ENCODE data around the gene KANSL1.
A peak's percentile ranks its signal among the peaks of the same experiment; 100 is the strongest.
"Not testable (repeated sequence)": the region's sequence is repeated elsewhere in the genome, so short reads cannot be mapped to it uniquely, and the experiment has no call there.

Gene KANSL1

GRCh38 chr17:46010597-46011186 lies 182.5 kb downstream of the KANSL1 start:
- DNase-seq, result no peak

- DNase-seq, result no peak
Observed at GRCh38 chr17:46009681-46010596, 183.3 kb downstream of the KANSL1 start.

DNA sequence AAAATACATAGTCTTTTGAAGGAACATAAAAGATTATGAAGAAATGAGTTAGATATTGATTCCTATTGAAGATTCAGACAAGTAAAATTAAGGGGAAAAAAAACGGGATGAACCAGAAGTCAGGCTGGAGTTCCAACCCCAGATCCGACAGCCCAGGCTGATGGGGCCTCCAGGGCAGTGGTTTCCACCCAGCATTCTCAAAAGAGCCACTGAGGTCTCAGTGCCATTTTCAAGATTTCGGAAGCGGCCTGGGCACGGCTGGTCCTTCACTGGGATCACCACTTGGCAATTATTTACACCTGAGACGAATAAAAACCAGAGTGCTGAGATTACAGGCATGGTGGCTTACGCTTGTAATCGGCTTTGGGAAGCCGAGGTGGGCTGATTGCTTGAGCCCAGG lies 184.6 kb downstream of the KANSL1 start:
- DNase-seq, result no peak

DNA sequence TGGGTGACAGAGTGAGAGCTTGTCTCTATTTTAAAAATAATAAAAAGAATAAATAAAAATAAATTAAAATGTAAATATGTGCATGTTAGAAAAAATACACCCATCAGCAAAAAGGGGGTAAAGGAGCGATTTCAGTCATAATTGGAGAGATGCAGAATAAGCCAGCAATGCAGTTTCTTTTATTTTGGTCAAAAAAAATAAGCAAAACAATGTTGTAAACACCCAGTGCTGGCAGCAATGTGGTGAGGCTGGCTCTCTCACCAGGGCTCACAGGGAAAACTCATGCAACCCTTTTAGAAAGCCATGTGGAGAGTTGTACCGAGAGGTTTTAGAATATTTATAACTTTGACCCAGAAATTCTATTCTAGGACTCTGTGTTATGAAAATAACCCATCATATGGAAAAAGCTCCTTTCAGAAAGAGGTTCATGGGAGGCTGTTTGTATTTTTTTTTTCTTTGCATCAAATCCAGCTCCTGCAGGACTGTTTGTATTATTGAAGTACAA lies 185.7 kb downstream of the KANSL1 start:
- DNase-seq, result no peak

DNA sequence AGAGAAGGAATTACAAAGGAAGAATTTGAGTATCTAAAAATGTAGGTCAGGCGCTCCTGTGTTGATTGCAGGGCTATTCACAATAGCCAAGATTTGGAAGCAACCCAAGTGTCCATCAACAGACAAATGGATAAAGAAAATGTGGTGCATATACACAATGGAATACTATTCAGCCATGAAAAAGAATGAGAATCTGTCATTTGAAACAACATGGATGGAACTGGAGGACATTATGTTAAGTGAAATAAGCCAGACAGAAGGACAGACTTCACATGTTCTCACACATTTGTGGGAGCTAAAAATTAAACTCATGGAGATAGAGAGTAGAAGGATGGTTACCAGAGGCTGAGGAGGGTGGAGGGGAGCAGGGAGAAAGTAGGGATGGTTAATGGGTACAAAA lies 187.1 kb downstream of the KANSL1 start:
- not testable (repeated sequence) for DNase-seq

- peak; percentile 66 for DNase-seq
Observed at GRCh38 chr17:46003907-46004748, 189.1 kb downstream of the KANSL1 start.

DNA sequence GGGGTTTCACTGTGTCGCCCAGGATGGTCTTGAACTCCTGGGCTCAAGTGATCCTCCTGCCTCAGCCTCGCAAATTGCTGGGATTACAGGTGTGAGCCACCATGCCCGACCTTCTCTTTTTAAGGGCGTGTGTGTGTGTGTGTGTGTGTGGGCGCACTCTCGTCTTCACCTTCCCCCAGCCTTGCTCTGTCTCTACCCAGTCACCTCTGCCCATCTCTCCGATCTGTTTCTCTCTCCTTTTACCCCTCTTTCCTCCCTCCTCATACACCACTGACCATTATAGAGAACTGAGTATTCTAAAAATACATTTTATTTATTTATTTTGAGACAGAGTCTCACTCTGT lies 190.3 kb downstream of the KANSL1 start:
- DNase-seq, result no peak

DNA sequence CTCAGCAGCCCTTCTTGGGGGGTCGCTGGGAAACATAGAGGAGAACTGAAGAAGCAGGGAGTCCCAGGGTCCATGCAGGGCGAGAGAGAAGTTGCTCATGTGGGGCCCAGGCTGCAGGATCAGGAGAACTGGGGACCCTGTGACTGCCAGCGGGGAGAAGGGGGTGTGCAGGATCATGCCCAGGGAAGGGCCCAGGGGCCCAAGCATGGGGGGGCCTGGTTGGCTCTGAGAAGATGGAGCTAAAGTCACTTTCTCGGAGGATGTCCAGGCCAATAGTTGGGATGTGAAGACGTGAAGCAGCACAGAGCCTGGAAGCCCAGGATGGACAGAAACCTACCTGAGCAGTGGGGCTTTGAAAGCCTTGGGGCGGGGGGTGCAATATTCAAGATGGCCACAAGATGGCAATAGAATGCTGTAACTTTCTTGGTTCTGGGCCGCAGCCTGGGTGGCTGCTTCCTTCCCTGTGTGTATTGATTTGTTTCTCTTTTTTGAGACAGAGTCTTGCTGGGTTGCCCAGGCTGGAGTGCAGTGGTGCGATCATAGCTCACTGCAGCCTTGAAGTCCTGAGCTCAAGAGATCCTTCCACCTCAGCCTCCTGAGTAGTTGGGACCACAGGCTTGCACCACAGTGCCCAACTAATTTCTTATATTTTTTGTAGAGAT lies 190.8 kb downstream of the KANSL1 start:
- peak; percentile 35 for DNase-seq

GRCh38 chr17:46001390-46002310 lies 191.6 kb downstream of the KANSL1 start:
- no peak for DNase-seq

DNA sequence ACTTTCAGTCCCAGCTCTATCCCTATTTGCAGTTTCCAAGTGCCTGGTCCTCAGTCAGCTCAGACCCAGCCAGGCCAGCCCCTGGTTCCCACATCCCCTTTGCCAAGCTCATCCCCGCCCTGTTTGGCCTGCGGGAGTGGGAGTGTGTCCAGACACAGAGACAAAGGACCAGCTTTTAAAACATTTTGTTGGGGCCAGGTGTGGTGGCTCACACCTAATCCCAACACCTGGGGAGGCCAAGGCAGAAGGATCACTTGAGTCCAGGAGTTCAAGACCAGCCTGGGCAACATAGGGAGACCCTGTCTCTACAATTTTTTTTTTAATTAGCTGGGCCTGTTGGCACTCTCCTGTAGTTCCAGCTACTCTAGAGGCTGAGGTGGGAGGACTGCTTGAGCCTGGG lies 192.5 kb downstream of the KANSL1 start:
- no peak for DNase-seq

GRCh38 chr17:46000292-46000691 lies 192.9 kb downstream of the KANSL1 start:
- DNase-seq, result no peak

- DNase-seq, result no peak
Observed at GRCh38 chr17:45999900-46000290, 193.3 kb downstream of the KANSL1 start.

DNA sequence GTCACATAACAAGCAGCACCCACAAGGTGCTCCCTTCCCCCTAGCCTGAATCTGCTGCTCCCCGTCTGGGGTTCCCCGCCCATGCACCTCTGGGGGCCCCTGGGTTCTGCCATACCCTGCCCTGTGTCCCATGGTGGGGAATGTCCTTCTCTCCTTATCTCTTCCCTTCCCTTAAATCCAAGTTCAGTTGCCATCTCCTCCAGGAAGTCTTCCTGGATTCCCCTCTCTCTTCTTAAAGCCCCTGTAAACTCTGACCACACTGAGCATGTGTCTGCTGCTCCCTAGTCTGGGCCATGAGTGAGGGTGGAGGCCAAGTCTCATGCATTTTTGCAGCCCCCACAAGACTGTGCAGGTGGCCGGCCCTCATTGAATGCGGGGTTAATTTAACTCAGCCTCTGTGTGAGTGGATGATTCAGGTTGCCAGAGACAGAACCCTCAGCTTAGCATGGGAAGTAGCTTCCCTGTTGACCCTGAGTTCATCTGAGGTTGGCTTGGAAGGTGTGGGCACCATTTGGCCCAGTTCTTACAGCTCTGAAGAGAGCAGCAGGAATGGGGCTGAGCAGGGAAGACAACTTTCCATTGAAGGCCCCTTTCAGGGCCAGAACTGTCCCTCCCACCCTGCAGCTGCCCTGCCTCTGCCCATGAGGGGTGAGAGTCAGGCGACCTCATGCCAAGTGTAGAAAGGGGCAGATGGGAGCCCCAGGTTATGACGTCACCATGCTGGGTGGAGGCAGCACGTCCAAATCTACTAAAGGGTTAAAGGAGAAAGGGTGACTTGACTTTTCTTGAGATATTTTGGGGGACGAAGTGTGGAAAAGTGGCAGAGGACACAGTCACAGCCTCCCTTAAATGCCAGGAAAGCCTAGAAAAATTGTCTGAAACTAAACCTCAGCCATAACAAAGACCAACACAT lies 194.0 kb downstream of the KANSL1 start, which contains the start of gene STH:
STH (plus strand) TSS at position 264 of the 913 bp plus-strand sequence; CDS start at position 294, 30 bp downstream.
- DNase-seq, result no peak

DNA sequence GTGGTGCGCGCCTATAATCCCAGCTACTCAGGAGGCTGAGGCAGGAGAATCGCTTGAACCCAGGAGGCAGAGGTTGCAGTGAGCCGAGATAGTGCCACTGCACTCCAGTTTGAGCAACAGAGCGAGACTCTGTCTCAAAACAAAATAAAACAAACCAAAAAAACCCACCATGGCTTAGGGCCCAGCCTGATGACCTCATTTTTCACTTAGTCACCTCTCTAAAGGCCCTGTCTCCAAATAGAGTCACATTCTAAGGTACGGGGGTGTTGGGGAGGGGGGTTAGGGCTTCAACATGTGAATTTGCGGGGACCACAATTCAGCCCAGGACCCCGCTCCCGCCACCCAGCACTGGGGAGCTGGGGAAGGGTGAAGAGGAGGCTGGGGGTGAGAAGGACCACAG lies 195.6 kb downstream of the KANSL1 start:
- no peak for DNase-seq

- no peak for DNase-seq
Observed at GRCh38 chr17:45997166-45997565, 196.1 kb downstream of the KANSL1 start.

- DNase-seq, result no peak
Observed at GRCh38 chr17:45996282-45996937, 196.8 kb downstream of the KANSL1 start.

GRCh38 chr17:45995627-45996270 lies 197.5 kb downstream of the KANSL1 start:
- DNase-seq, result no peak

- DNase-seq, result no peak
Observed at GRCh38 chr17:45994987-45995386, 198.2 kb downstream of the KANSL1 start.

DNA sequence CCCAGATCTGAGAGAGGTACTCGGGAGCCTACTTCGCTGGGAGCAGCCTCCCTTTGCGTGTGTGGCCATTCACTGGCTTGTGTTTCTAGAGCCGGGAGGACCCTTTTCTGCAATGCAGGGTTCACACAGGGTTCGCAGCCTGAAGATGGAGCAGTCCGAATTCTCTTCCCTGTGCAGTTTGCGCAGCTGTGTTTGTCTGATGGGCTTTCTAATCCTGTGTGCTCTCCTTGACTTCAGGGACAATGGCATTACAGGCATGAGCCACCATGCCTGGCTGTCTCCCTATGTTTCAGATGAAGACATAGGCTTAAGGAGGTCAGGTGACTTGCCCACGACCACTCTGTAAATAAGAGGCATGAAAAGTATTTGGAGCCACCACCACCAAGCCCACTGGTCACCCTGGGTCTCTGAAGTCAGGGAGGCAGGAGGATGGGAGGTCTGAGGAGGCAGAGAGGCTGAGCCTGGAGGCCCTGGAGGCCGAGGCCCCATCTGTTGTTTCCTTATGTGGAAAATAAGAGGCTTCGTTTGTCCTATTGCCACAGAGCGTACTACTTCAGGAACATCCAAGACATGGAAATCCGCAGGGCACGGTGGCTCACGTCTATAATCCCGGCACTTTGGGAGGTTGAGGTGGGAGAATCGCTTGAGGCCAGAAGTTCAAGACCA lies 199.1 kb downstream of the KANSL1 start:
- DNase-seq, result no peak

All from NCI-H2029 (cell line).